Astrocyte of the cerebellum (primary cell): ENCODE measurements around the gene DHX8.

Experiments
- DNase-seq: peaks from one replicate; pipeline ENCODE4 v3.0.0-alpha.2; 2011; ENCODE audit warnings: low read depth
- H3K4me3 ChIP-seq: 2 replicates; pipeline ENCODE4 v1.5.1; 2011; ENCODE audit warnings: mild to moderate bottlenecking, low read depth, low read length, moderate library complexity
- CTCF ChIP-seq: IDR thresholded peaks from 2 replicates; pipeline ENCODE4 v1.5.1; 2012; ENCODE audit warnings: low read length, low read depth, moderate library complexity, mild to moderate bottlenecking; ENCODE audit errors: missing control alignments
- in situ Hi-C: cut with HindIII; loops from 2 replicates; pipeline ENCODE4 v1.10.0; 2017; ENCODE audit warnings: low sequenced_read_pairs

Gene DHX8

GRCh38 chr17:43562679-43563599, 79.2 kb downstream of the DHX8 start:
- no peak for DNase-seq
- H3K4me3 ChIP-seq = no peak overlapping the region
- no peak for TF ChIP-seq CTCF
- in situ Hi-C loops = loop anchor here (5.0 kb wide), 1 partner anchor 109 kb away; no protein-coding TSS in a partner anchor

GRCh38 chr17:43563600-43564594, 80.1 kb downstream of the DHX8 start:
- DNase-seq = no peak
- no peak for TF ChIP-seq CTCF
- in situ Hi-C loops = loop anchor here (5.0 kb wide), 1 partner anchor 108 kb away; no protein-coding TSS in a partner anchor
- H3K4me3 ChIP-seq = no peak overlapping the region

GRCh38 chr17:43568506-43569082, 84.8 kb downstream of the DHX8 start:
- in situ Hi-C loops = no loop called here
- TF ChIP-seq CTCF = no peak
- no peak overlapping the region for H3K4me3 ChIP-seq
- no peak for DNase-seq

- no peak for DNase-seq
- H3K4me3 ChIP-seq = no peak overlapping the region
- in situ Hi-C loops = no loop called here
- TF ChIP-seq CTCF = no peak
Measured at GRCh38 chr17:43570518-43570928, 86.7 kb downstream of the DHX8 start.

GRCh38 chr17:43572368-43572980, 88.7 kb downstream of the DHX8 start:
- no peak overlapping the region for H3K4me3 ChIP-seq
- no peak for TF ChIP-seq CTCF
- DNase-seq = no peak
- in situ Hi-C loops = no loop called here
